GM18517 (cell line): ENCODE results near the gene INO80.
"Not testable (repeated sequence)": the region's sequence is repeated elsewhere in the genome, so short reads cannot be mapped to it uniquely, and the experiment has no call there.

Source experiments
- ATAC-seq: cut with Tn5 transposase; IDR thresholded peaks from one replicate; pipeline ENCODE4 v1.9.1; 2021; ENCODE audit warnings: mild to moderate bottlenecking, moderate library complexity; ENCODE audit not compliant: unreplicated experiment

The INO80 gene

GRCh38 chr15:40968290-40969085, 147.6 kb downstream of the INO80 start:
- ATAC-seq: no peak

- no peak for ATAC-seq
Observed at GRCh38 chr15:40964634-40965033, 151.4 kb downstream of the INO80 start.

- ATAC-seq: no peak
Observed at GRCh38 chr15:40964006-40964405, 152.1 kb downstream of the INO80 start.

GRCh38 chr15:40963201-40963600, 152.9 kb downstream of the INO80 start:
- no peak for ATAC-seq

GRCh38 chr15:40962317-40962716, 153.8 kb downstream of the INO80 start:
- not testable (repeated sequence) for ATAC-seq

- ATAC-seq: not testable (repeated sequence)
Observed at GRCh38 chr15:40961740-40962139, 154.3 kb downstream of the INO80 start.

GRCh38 chr15:40960925-40961324, 155.2 kb downstream of the INO80 start:
- ATAC-seq: no peak

GRCh38 chr15:40960151-40960885, 155.8 kb downstream of the INO80 start:
- ATAC-seq: no peak

- no peak for ATAC-seq
Observed at GRCh38 chr15:40959331-40960141, 156.5 kb downstream of the INO80 start.

GRCh38 chr15:40958723-40959122, 157.4 kb downstream of the INO80 start:
- ATAC-seq: no peak

- no peak for ATAC-seq
Observed at GRCh38 chr15:40958146-40958545, 157.9 kb downstream of the INO80 start.

GRCh38 chr15:40957581-40958051, 158.5 kb downstream of the INO80 start:
- no peak for ATAC-seq

- ATAC-seq: no peak
Observed at GRCh38 chr15:40957041-40957555, 159.0 kb downstream of the INO80 start.

GRCh38 chr15:40956541-40956982, 159.5 kb downstream of the INO80 start:
- no peak for ATAC-seq

GRCh38 chr15:40955930-40956540, 160.0 kb downstream of the INO80 start:
- ATAC-seq: no peak

- ATAC-seq: no peak
Observed at GRCh38 chr15:40955141-40955903, 160.8 kb downstream of the INO80 start.

- not testable (repeated sequence) for ATAC-seq
Observed at GRCh38 chr15:40954158-40954848, 161.8 kb downstream of the INO80 start.

GRCh38 chr15:40953713-40954074, 162.4 kb downstream of the INO80 start:
- ATAC-seq: no peak
